SK-N-SH (cell line): Measurements from ENCODE around the gene RALA. TPM values are rescaled to one million over a fixed set of nuclear protein-coding genes. Genes with fewer than 3 reads are reported as not detected.

ENCODE experiments used
- CTCF ChIA-PET: fragments of 300-600, 350-600 bp; formaldehyde crosslinking; extraction: SDS; loops from one replicate; lab custom pipeline; 2021; lab: Yijun Ruan, JAX
- POLR2A ChIA-PET: fragments of 350-600 bp; sonication (Branson Sonifier 250); formaldehyde crosslinking; extraction: SDS; loops from one replicate; lab custom pipeline; 2020; ENCODE audit warnings: antibody characterized with exemption, inconsistent platforms; lab: Yijun Ruan, JAX
- DNase-seq: peaks from one replicate; pipeline ENCODE4 v3.0.0; 2012
- H2AFZ ChIP-seq: fragments of 200-600 bp; sonication (generic); 2 replicates; pipeline ENCODE4 v1.8.1; 2016; ENCODE audit warnings: antibody characterized with exemption, mild to moderate bottlenecking, low read depth
- H3F3A ChIP-seq: fragments of 200-600 bp; sonication (generic); replicated peaks from 2 replicates; pipeline ENCODE3; 2016; ENCODE audit warnings: antibody characterized with exemption, mild to moderate bottlenecking; ENCODE audit not compliant: insufficient read depth
- H3K27ac ChIP-seq, 2 experiments: fragments of 200-500 bp in 1 of 2; fragments of 200-600 bp in 1 of 2; sonication (Bioruptor generic) in 1 of 2; sonication (generic), shearing (Covaris generic) in 1 of 2; 2 replicates each; pipeline versions ENCODE4 v1.5.1 to v1.6.1; 2014 to 2016; ENCODE audit warnings: low read depth in 2 of 2, inconsistent platforms in 1 of 2, low read length in 1 of 2, mild to moderate bottlenecking in 1 of 2, mixed read lengths in 1 of 2
- H3K27me3 ChIP-seq: fragments of 200-600 bp; sonication (generic), shearing (Covaris generic); 2 replicates; pipeline ENCODE4 v1.6.1; 2016; ENCODE audit warnings: mixed run types; ENCODE audit not compliant: insufficient read depth
- H3K36me3 ChIP-seq, 2 experiments: fragments of 200-500 bp in 1 of 2; fragments of 200-600 bp in 1 of 2; sonication (Bioruptor generic) in 1 of 2; sonication (generic) in 1 of 2; replicated peaks in 1 of 2; 2 replicates each; pipeline versions ENCODE3 to v1.5.1; 2014 to 2016; ENCODE audit warnings: low read length in 1 of 2, mild to moderate bottlenecking in 1 of 2; ENCODE audit not compliant: insufficient read depth in 2 of 2, control insufficient read depth in 1 of 2
- H3K4me1 ChIP-seq, 2 experiments: fragments of 200-500 bp in 1 of 2; fragments of 200-600 bp in 1 of 2; sonication (Bioruptor generic) in 1 of 2; sonication (generic), shearing (Covaris generic) in 1 of 2; 2 replicates each; pipeline versions ENCODE4 v1.5.1 to v1.6.1; 2014 to 2016; ENCODE audit warnings: low read depth in 1 of 2, low read length in 1 of 2, mixed run types in 1 of 2; ENCODE audit not compliant: insufficient read depth in 2 of 2, control insufficient read depth in 1 of 2
- H3K4me2 ChIP-seq: fragments of 200-600 bp; sonication (generic), shearing (Covaris generic); 2 replicates; pipeline ENCODE4 v1.6.1; 2017; ENCODE audit warnings: mixed run types
- H3K4me3 ChIP-seq, 2 experiments: fragments of 200-500 bp in 1 of 2; fragments of 200-600 bp in 1 of 2; sonication (Bioruptor generic) in 1 of 2; sonication (generic), shearing (Covaris generic) in 1 of 2; 2 replicates each; pipeline versions ENCODE4 v1.5.1 to v1.8.1; 2014 to 2016; ENCODE audit warnings: low read depth in 2 of 2, inconsistent platforms in 1 of 2, low read length in 1 of 2, mild to moderate bottlenecking in 1 of 2, mixed read lengths in 1 of 2, moderate library complexity in 1 of 2
- H3K79me2 ChIP-seq: fragments of 200-600 bp; sonication (generic); 2 replicates; pipeline ENCODE4 v1.8.1; 2017; ENCODE audit warnings: mild to moderate bottlenecking; ENCODE audit not compliant: insufficient read depth
- H3K9ac ChIP-seq: fragments of 200-600 bp; sonication (generic); 2 replicates; pipeline ENCODE4 v1.6.1; 2017; ENCODE audit warnings: mixed run types
- H3K9me2 ChIP-seq: fragments of 200-600 bp; sonication (generic); 2 replicates; pipeline ENCODE4 v1.6.1; 2017; ENCODE audit warnings: mixed run types
- H3K9me3 ChIP-seq: fragments of 200-600 bp; sonication (generic); 2 replicates; pipeline ENCODE4 v1.6.1; 2017; ENCODE audit warnings: mixed run types, mild to moderate bottlenecking, moderate library complexity
- H4K20me1 ChIP-seq: fragments of 200-600 bp; sonication (generic); 2 replicates; pipeline ENCODE4 v1.6.1; 2017; ENCODE audit warnings: mild to moderate bottlenecking, mixed run types; ENCODE audit not compliant: insufficient read depth
- CHD2 ChIP-seq: fragments of 150-350 bp; IDR thresholded peaks from 2 replicates; pipeline ENCODE4 v1.6.1; 2018; ENCODE audit warnings: low read length; ENCODE audit not compliant: partially characterized antibody
- ELF1 ChIP-seq: IDR thresholded peaks from 2 replicates; pipeline ENCODE4 v1.4.0; 2012
- EP300 ChIP-seq, 2 experiments: IDR thresholded peaks; 2 replicates each; pipeline versions ENCODE4 v1.4.0 to v1.6.1; 2012; ENCODE audit warnings: borderline replicate concordance in 1 of 2, low read depth in 1 of 2, low read length in 1 of 2
- EZH2phosphoT487 ChIP-seq: fragments of 200-600 bp; sonication (generic); IDR thresholded peaks from 2 replicates; pipeline ENCODE4 v1.6.1; 2017; ENCODE audit warnings: low read depth, mixed run types, mild to moderate bottlenecking, antibody characterized with exemption, moderate library complexity, borderline replicate concordance
- FOSL2 ChIP-seq: IDR thresholded peaks from 2 replicates; pipeline ENCODE4 v1.4.0; 2012; ENCODE audit warnings: low read depth, mild to moderate bottlenecking, moderate library complexity, borderline replicate concordance
- GABPA ChIP-seq: IDR thresholded peaks from 2 replicates; pipeline ENCODE4 v1.4.0; 2012; ENCODE audit warnings: low read depth, mild to moderate bottlenecking
- MEF2A ChIP-seq: IDR thresholded peaks from 2 replicates; pipeline ENCODE4 v1.4.0; 2012; ENCODE audit warnings: low read depth, borderline replicate concordance
- NFIC ChIP-seq: IDR thresholded peaks from 2 replicates; pipeline ENCODE4 v1.4.0; 2012; ENCODE audit warnings: borderline replicate concordance
- NRF1 ChIP-seq: IDR thresholded peaks from 2 replicates; pipeline ENCODE4 v1.6.1; 2012; ENCODE audit warnings: low read depth, mild to moderate bottlenecking, low read length
- POLR2AphosphoS5 ChIP-seq: IDR thresholded peaks from 2 replicates; pipeline ENCODE4 v1.6.1; 2012; ENCODE audit warnings: low read depth, low read length
- RFX5 ChIP-seq: IDR thresholded peaks from 2 replicates; pipeline ENCODE4 v1.6.1; 2012; ENCODE audit warnings: mild to moderate bottlenecking, improper control_type of control experiment, low read length
- SMC3 ChIP-seq: IDR thresholded peaks from 2 replicates; pipeline ENCODE4 v1.6.1; 2012; ENCODE audit warnings: low read depth, low read length, improper control_type of control experiment
- TAF1 ChIP-seq: IDR thresholded peaks from 2 replicates; pipeline ENCODE4 v1.6.1; 2012; ENCODE audit warnings: low read depth, mild to moderate bottlenecking, low read length, moderate library complexity, borderline replicate concordance
- TCF12 ChIP-seq: IDR thresholded peaks from 2 replicates; pipeline ENCODE4 v1.4.0; 2012
- ZBTB33 ChIP-seq: IDR thresholded peaks from 2 replicates; pipeline ENCODE4 v1.4.0; 2012; ENCODE audit warnings: low read depth, borderline replicate concordance
- WGBS: methylation state at CpG from one replicate; pipeline ENCODE4 v1.1.6; 2017; ENCODE audit warnings: low lambda C conversion rate; 5-methylcytosine and 5-hydroxymethylcytosine counted together
- polyA plus RNA-seq, 3 experiments: library from polyadenylated mRNA; depleted of rRNA; stranded (reverse); fragments of >200 nt; gene quantifications; 2 replicates each; pipeline ENCODE4 v1.2.3, GENCODE V29; 2012
- TF ChIP-seq, protein P1 (sequence below): IDR thresholded peaks from 2 replicates; pipeline ENCODE4 v1.4.0; 2012; ENCODE audit warnings: low read depth

The RALA gene
- polyA plus RNA-seq, 1 of the 3 experiments (the other 2 are of a cell fraction) = 29.0 TPM

- ChIA-PET POLR2A (no interaction called here), CTCF (interaction anchor here (1.0 to 1.2 kb wide), 3 partner anchors 12 to 117 kb away, joined by 3 to 5 read pairs (median 3); no protein-coding TSS in a partner anchor)
- H3K9me2 ChIP-seq = no peaks in the 10 kb centered on the region
- H3K4me1 ChIP-seq = peaks cover 0 to 6% of the 10 kb centered on the region in 2 experiments; a peak in 1 of 4 replicates
- peaks cover 42% of the 10 kb centered on the region; the same call in 1 of the 2 replicates for H3K79me2 ChIP-seq
- H3K4me2 ChIP-seq = no peak overlapping the region
- H2AFZ ChIP-seq = no peak overlapping the region
- no peaks in the 10 kb centered on the region for H4K20me1 ChIP-seq
- H3K4me3 ChIP-seq = no peak overlapping the region
- no peaks in the 10 kb centered on the region for H3K9me3 ChIP-seq
- 94% methylated on average over 1 of the region's 1 CpG for WGBS
- no peak overlapping the region for H3K27ac ChIP-seq
- peaks cover 8% of the 10 kb centered on the region for H3F3A ChIP-seq
- peaks cover 68 to 84% of the 10 kb centered on the region in 2 experiments for H3K36me3 ChIP-seq
- H3K9ac ChIP-seq = no peak overlapping the region
- H3K27me3 ChIP-seq = no peaks in the 10 kb centered on the region
- no peak for DNase-seq
- TF ChIP-seq FOSL2 (no peak), POLR2AphosphoS5 (no peak), ELF1 (no peak), NRF1 (no peak), CHD2 (no peak), MEF2A (no peak), GABPA (no peak), SMC3 (no peak)
Observed at GRCh38 chr7:39697483-39697882, 74.1 kb downstream of the RALA start.

DNA sequence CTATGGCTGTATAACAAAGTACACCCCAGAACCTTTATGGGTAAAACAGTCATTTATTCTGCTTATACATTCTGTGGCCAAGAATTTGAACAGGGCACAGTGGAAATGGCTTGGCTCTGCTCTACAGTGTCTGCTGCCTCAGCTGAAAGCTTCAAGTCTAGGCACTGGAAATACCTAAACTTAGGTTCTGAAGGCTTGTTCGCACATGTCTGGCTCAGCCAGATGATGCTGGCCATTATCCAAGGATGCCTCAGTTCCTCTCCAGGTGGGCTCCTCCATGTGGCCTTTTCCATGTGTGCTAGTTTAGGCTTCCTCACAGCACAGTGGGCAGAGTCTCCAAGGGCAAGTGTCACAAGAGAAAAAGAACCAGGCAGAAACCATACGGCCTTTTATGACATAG, 76.8 kb downstream of the RALA start:
- CTCF ChIA-PET = interaction anchor here (2.0 to 2.7 kb wide), 3 partner anchors 11 to 120 kb away, joined by 7 to 8 read pairs (median 7); no protein-coding TSS in a partner anchor

More for the DNA sequence above, 76.8 kb downstream of the RALA start:
- no peak overlapping the region for H3K9ac ChIP-seq
- H2AFZ ChIP-seq = no peak overlapping the region
- H3K27me3 ChIP-seq = no peaks in the 10 kb centered on the region
- H3K27ac ChIP-seq = peak overlapping the region in 1 of 2 experiments; percentile 34; a peak in 1 of 4 replicates
- no peak overlapping the region for H3K4me3 ChIP-seq
- TF ChIP-seq, protein P1, sequence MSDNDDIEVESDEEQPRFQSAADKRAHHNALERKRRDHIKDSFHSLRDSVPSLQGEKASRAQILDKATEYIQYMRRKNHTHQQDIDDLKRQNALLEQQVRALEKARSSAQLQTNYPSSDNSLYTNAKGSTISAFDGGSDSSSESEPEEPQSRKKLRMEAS = no peak
- TF ChIP-seq FOSL2 = no peak
- no peak for TF ChIP-seq EP300 (IDR thresholded peaks at IDR 0.05; ENCODE audit: borderline replicate concordance in 1 of 2, low read depth in 1 of 2, low read length in 1 of 2)
- TF ChIP-seq EZH2phosphoT487 = no peak
- TF ChIP-seq TCF12 = no peak
- TF ChIP-seq NRF1 = no peak
- TF ChIP-seq CHD2 = no peak
- no peak for TF ChIP-seq NFIC
- TF ChIP-seq GABPA = no peak
- no peak for TF ChIP-seq RFX5
- TF ChIP-seq TAF1 = no peak
- TF ChIP-seq ZBTB33 = no peak
- POLR2A ChIA-PET = no interaction called here
- H3K4me1 ChIP-seq = peaks cover 0 to 6% of the 10 kb centered on the region in 2 experiments; a peak in 2 of 4 replicates
- WGBS = 86% methylated on average over 2 of the region's 2 CpGs
- no peak overlapping the region for H3K4me2 ChIP-seq
- no peaks in the 10 kb centered on the region for H4K20me1 ChIP-seq
- peaks cover 8% of the 10 kb centered on the region for H3F3A ChIP-seq
- H3K36me3 ChIP-seq = peaks cover 63 to 80% of the 10 kb centered on the region in 2 experiments
- peaks cover 35% of the 10 kb centered on the region for H3K79me2 ChIP-seq
- no peaks in the 10 kb centered on the region for H3K9me2 ChIP-seq
- no peak for DNase-seq
- H3K9me3 ChIP-seq = no peaks in the 10 kb centered on the region
